PC-3 (cell line): ENCODE measurements around the gene TNFAIP6. TPM values are rescaled to one million over a fixed set of nuclear protein-coding genes. Genes with fewer than 3 reads are reported as not detected.

Experiments
- ATAC-seq: fragments of 200-7000 bp; cut with Tn5 transposase; 2 replicates; pipeline ENCODE4 v1.9.1; 2020; ENCODE audit warnings: mild to moderate bottlenecking, moderate library complexity
- BruUV-seq: library from RNA; stranded (reverse); fragments of 400-500 nt; replicated peaks from 2 replicates; lab custom pipeline; 2021; lab: Mats Ljungman, UMichigan
- CTCF ChIA-PET: fragments of 300-600 bp; sonication (Branson Sonifier 250); formaldehyde crosslinking; loops from one replicate; lab custom pipeline; 2022; ENCODE audit warnings: antibody characterized with exemption; lab: Charles Lee
- POLR2A ChIA-PET: fragments of 300-600 bp; sonication (Branson Sonifier 250); formaldehyde crosslinking; loops from one replicate; lab custom pipeline; 2022; ENCODE audit warnings: antibody characterized with exemption; ENCODE audit not compliant: unreplicated experiment; lab: Charles Lee
- DNase-seq: peaks from one replicate; pipeline ENCODE4 v3.0.0-alpha.2; 2015
- H2AFZ ChIP-seq: fragments of 300-600 bp; sonication (generic); 2 replicates; pipeline ENCODE4 v1.6.0; 2016; ENCODE audit warnings: antibody characterized with exemption, low read length
- H3F3A ChIP-seq: fragments of 300-600 bp; sonication (generic); one replicate; pipeline ENCODE4 v1.6.0; 2017; ENCODE audit warnings: antibody characterized with exemption, low read length, control low read depth, mild to moderate bottlenecking; ENCODE audit not compliant: unreplicated experiment
- H3K27ac ChIP-seq: fragments of 300-600 bp; sonication (generic); 2 replicates; pipeline ENCODE4 v1.5.1; 2016; ENCODE audit warnings: mild to moderate bottlenecking, low read length
- H3K27me3 ChIP-seq: fragments of 300-600 bp; sonication (generic); 2 replicates; pipeline ENCODE4 v1.6.1; 2016; ENCODE audit warnings: low read length, mixed read lengths
- H3K36me3 ChIP-seq: fragments of 300-600 bp; sonication (generic); 2 replicates; pipeline ENCODE4 v1.6.1; 2016; ENCODE audit warnings: low read depth, mixed run types, low read length, mixed read lengths
- H3K4me1 ChIP-seq: fragments of 300-600 bp; sonication (generic); 2 replicates; pipeline ENCODE4 v1.5.1; 2016; ENCODE audit warnings: low read length; ENCODE audit not compliant: insufficient read depth
- H3K4me2 ChIP-seq: fragments of 300-600 bp; sonication (generic); 2 replicates; pipeline ENCODE4 v1.6.0; 2016; ENCODE audit warnings: low read length
- H3K4me3 ChIP-seq: fragments of 300-600 bp; sonication (generic); 2 replicates; pipeline ENCODE4 v1.5.1; 2016; ENCODE audit warnings: mild to moderate bottlenecking, low read length, mixed read lengths
- H3K79me2 ChIP-seq: fragments of 300-600 bp; sonication (generic); 2 replicates; pipeline ENCODE4 v1.6.1; 2017; ENCODE audit warnings: low read length, mixed read lengths
- H3K9ac ChIP-seq: fragments of 300-600 bp; sonication (generic); 2 replicates; pipeline ENCODE4 v1.6.0; 2016; ENCODE audit warnings: mild to moderate bottlenecking, low read length
- H3K9me2 ChIP-seq: fragments of 300-600 bp; sonication (generic); replicated peaks from 2 replicates; pipeline ENCODE4 v1.6.1; 2016; ENCODE audit warnings: mixed run types, low read length, mixed read lengths
- H3K9me3 ChIP-seq: fragments of 300-600 bp; sonication (generic); 2 replicates; pipeline ENCODE4 v1.6.1; 2016; ENCODE audit warnings: low read length, mixed read lengths
- H4K20me1 ChIP-seq: fragments of 300-600 bp; sonication (generic); 2 replicates; pipeline ENCODE4 v1.6.1; 2016; ENCODE audit warnings: low read length, mixed read lengths
- EZH2 ChIP-seq: fragments of 300-600 bp; sonication (generic); IDR thresholded peaks from one replicate; pipeline ENCODE4 v1.6.1; 2017; ENCODE audit warnings: antibody characterized with exemption, mild to moderate bottlenecking, low read length; ENCODE audit not compliant: unreplicated experiment
- EZH2phosphoT487 ChIP-seq: fragments of 300-600 bp; sonication (generic); IDR thresholded peaks from 2 replicates; pipeline ENCODE4 v1.6.1; 2018; ENCODE audit warnings: mild to moderate bottlenecking, antibody characterized with exemption, low read length, borderline replicate concordance
- intact Hi-C: fragments of 100-400 bp; cut with micrococcal nuclease; formaldehyde crosslinking; loops from 2 replicates; pipeline ENCODE4 v1.9.0; 2023
- total RNA-seq: library from RNA; depleted of rRNA; stranded (reverse); fragments of >200 nt; gene quantifications from 2 replicates; pipeline ENCODE4 v1.2.3, GENCODE V29; 2014
- TF ChIP-seq, protein P1 (sequence below): fragments of 300-600 bp; sonication (generic); conservative IDR thresholded peaks from 2 replicates; pipeline ENCODE4 v1.5.1; 2017; ENCODE audit warnings: antibody characterized with exemption, low read depth, mild to moderate bottlenecking, low read length

Gene TNFAIP6
- total RNA-seq, 1 experiment from 2014 or later, result not detected

DNA sequence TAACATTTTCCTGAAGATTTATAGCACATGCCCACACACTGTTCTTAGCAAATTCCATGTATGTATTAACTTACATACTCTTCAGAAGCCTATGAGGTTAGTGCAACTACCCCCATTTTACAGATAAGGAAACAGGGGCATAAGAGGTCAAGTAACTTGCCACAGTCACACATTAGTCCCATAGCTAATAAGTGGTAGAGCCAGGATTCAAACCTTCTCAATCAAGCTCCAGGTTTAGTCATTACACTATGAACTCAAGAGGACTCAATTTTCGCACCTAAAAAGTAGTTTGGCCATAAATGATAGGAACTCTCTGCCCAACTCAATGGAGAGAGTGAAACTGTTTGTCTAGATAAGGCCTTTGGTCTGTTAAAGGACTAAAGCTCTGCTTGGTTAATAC is 42.6 kb downstream of the TNFAIP6 start:
- H3K9ac ChIP-seq, result no peak overlapping the region
- ChIA-PET POLR2A (no interaction called here), CTCF (no interaction called here)
- no peak overlapping the region for H3K27ac ChIP-seq
- no peak for DNase-seq
- intact Hi-C loops, result no loop called here
- no peaks in the 10 kb centered on the region for H3F3A ChIP-seq
- no peaks in the 10 kb centered on the region for H3K36me3 ChIP-seq
- no peak for ATAC-seq
- no peak overlapping the region for H2AFZ ChIP-seq
- H3K4me1 ChIP-seq, result no peaks in the 10 kb centered on the region
- TF ChIP-seq EZH2phosphoT487, result no peak
- TF ChIP-seq, protein P1, sequence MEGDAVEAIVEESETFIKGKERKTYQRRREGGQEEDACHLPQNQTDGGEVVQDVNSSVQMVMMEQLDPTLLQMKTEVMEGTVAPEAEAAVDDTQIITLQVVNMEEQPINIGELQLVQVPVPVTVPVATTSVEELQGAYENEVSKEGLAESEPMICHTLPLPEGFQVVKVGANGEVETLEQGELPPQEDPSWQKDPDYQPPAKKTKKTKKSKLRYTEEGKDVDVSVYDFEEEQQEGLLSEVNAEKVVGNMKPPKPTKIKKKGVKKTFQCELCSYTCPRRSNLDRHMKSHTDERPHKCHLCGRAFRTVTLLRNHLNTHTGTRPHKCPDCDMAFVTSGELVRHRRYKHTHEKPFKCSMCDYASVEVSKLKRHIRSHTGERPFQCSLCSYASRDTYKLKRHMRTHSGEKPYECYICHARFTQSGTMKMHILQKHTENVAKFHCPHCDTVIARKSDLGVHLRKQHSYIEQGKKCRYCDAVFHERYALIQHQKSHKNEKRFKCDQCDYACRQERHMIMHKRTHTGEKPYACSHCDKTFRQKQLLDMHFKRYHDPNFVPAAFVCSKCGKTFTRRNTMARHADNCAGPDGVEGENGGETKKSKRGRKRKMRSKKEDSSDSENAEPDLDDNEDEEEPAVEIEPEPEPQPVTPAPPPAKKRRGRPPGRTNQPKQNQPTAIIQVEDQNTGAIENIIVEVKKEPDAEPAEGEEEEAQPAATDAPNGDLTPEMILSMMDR, result no peak
- TF ChIP-seq EZH2, result no peak
- no peaks in the 10 kb centered on the region for H4K20me1 ChIP-seq
- no peak overlapping the region for H3K4me2 ChIP-seq
- H3K4me3 ChIP-seq, result no peak overlapping the region
- no TSS peak for BruUV-seq
- H3K27me3 ChIP-seq, result no peaks in the 10 kb centered on the region
- no peaks in the 10 kb centered on the region for H3K9me3 ChIP-seq
- no peaks in the 10 kb centered on the region for H3K79me2 ChIP-seq
- H3K9me2 ChIP-seq, result no peaks in the 10 kb centered on the region

DNA sequence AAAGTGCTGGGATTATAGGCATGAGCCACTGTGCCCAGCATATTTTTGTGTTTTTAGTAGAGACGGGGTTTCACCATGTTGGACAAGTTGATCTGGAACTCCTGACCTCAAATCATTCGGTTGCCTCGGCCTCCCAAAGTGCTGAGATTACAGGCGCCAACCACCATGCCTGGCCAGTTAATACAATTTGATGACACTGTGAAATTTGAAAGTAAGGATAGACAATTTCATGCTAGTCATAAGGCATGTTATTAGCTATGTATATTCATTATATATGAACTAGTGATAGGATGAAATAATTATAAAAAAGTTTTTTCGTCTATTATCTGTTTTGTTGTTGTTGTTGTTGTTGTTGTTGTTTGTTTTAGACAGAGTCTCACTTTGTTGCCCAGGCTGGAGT is 43.8 kb downstream of the TNFAIP6 start:
- no peaks in the 10 kb centered on the region for H3K79me2 ChIP-seq
- H4K20me1 ChIP-seq, result no peaks in the 10 kb centered on the region
- ChIA-PET CTCF (no interaction called here), POLR2A (no interaction called here)
- intact Hi-C loops, result no loop called here
- no TSS peak for BruUV-seq
- H3F3A ChIP-seq, result no peaks in the 10 kb centered on the region
- no peak overlapping the region for H2AFZ ChIP-seq
- no peaks in the 10 kb centered on the region for H3K36me3 ChIP-seq
- DNase-seq, result no peak
- H3K4me3 ChIP-seq, result no peak overlapping the region
- TF ChIP-seq, protein P1, result no peak
- TF ChIP-seq EZH2 (no peak), EZH2phosphoT487 (no peak)
- H3K4me2 ChIP-seq, result no peak overlapping the region
- no peaks in the 10 kb centered on the region for H3K4me1 ChIP-seq
- no peaks in the 10 kb centered on the region for H3K9me3 ChIP-seq
- H3K9ac ChIP-seq, result no peak overlapping the region
- H3K27me3 ChIP-seq, result no peaks in the 10 kb centered on the region
- no peak overlapping the region for H3K27ac ChIP-seq
- no peak for ATAC-seq
- H3K9me2 ChIP-seq, result no peaks in the 10 kb centered on the region

DNA sequence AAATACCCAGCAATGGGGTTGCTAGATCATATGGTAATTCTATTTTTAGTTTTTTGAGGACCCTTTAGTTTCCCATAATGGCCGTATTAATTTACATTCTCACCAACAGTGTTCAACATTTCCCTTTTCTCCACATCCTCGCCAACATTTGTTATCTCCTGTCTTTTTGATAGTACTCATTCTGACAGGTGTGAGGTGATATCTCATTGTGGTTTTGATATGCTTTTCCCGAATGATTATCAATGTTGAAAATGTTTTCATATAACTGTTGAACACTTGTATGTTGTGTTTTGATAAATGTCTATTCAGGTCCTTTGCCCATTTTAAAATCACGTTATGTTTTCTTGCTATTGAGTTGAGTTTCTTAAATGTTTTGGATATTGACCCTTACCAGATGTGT is 46.5 kb downstream of the TNFAIP6 start:
- ChIA-PET POLR2A (no interaction called here), CTCF (no interaction called here)
- Histone ChIP-seq H3F3A (no peaks in the 10 kb centered on the region), H3K4me1 (no peaks in the 10 kb centered on the region), H3K9ac (no peak overlapping the region), H3K36me3 (no peaks in the 10 kb centered on the region), H3K79me2 (no peaks in the 10 kb centered on the region), H4K20me1 (no peaks in the 10 kb centered on the region), H3K4me3 (no peak overlapping the region), H3K9me2 (no peaks in the 10 kb centered on the region), H3K27me3 (no peaks in the 10 kb centered on the region), H2AFZ (no peak overlapping the region), H3K4me2 (no peak overlapping the region), H3K9me3 (no peaks in the 10 kb centered on the region), H3K27ac (no peak overlapping the region)
- ATAC-seq (no peak), DNase-seq (no peak)
- intact Hi-C loops, result no loop called here
- TF ChIP-seq, protein P1, result no peak
- TF ChIP-seq EZH2 (no peak), EZH2phosphoT487 (no peak)
- no TSS peak for BruUV-seq
